Fibroblast of pulmonary artery (primary cell): ENCODE data around the gene CAMTA1.

Experiments
- DNase-seq: peaks from one replicate; pipeline ENCODE4 v3.0.0-alpha.2; 2010; ENCODE audit warnings: low read depth
- H3K4me3 ChIP-seq: replicated peaks from 2 replicates; pipeline ENCODE4 v1.5.1; 2011; ENCODE audit warnings: low read depth, mild to moderate bottlenecking, control low read depth, low read length, moderate library complexity
- TF ChIP-seq, protein P1 (sequence below): IDR thresholded peaks from 2 replicates; pipeline ENCODE4 v1.5.1; 2011; ENCODE audit warnings: mild to moderate bottlenecking, control low read depth, low read length, inconsistent platforms; ENCODE audit errors: missing control alignments

Gene CAMTA1

DNA sequence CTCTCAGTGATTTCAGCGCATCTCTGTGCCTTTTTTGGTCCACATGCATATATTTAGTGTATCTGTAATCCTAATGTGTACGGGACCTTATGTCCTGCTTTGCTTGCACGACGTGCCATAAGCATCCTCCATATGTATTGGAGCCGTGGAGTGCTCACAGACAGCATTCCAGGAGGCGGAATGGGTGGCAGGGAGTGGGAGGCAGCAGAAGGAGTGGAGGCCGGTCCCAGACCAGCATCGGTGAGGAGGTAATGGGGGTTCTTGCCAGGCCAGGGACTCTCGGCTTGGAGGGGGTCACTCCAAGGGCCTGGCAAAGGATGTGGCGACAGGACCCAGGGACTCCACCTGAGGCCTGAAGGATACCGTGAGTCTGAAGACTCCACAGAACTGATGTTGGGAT lies 185.0 kb downstream of the CAMTA1 start:
- TF ChIP-seq, protein P1, sequence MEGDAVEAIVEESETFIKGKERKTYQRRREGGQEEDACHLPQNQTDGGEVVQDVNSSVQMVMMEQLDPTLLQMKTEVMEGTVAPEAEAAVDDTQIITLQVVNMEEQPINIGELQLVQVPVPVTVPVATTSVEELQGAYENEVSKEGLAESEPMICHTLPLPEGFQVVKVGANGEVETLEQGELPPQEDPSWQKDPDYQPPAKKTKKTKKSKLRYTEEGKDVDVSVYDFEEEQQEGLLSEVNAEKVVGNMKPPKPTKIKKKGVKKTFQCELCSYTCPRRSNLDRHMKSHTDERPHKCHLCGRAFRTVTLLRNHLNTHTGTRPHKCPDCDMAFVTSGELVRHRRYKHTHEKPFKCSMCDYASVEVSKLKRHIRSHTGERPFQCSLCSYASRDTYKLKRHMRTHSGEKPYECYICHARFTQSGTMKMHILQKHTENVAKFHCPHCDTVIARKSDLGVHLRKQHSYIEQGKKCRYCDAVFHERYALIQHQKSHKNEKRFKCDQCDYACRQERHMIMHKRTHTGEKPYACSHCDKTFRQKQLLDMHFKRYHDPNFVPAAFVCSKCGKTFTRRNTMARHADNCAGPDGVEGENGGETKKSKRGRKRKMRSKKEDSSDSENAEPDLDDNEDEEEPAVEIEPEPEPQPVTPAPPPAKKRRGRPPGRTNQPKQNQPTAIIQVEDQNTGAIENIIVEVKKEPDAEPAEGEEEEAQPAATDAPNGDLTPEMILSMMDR, result no peak
- H3K4me3 ChIP-seq, result no peak overlapping the region
- DNase-seq, result no peak

DNA sequence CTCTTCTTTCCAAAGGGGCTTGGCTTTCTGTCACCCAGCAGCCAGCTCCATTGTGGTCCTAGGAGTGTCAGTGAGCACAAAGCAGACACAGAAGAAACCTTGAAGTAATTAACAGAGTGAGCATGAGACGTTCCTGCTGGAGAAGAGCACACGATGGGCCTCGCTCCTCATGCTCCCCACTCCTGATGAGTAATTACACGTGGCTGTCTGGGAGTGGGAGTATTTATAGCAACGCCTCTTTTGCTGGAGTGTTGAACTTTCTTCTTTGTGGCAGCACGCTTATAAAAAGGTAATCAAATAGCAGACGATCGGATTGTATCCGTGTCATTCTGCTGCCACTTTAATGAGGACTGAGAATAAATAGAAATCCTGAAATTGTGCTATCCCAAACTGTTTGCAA lies 185.8 kb downstream of the CAMTA1 start:
- no peak for DNase-seq
- H3K4me3 ChIP-seq, result no peak overlapping the region
- TF ChIP-seq, protein P1, result no peak

DNA sequence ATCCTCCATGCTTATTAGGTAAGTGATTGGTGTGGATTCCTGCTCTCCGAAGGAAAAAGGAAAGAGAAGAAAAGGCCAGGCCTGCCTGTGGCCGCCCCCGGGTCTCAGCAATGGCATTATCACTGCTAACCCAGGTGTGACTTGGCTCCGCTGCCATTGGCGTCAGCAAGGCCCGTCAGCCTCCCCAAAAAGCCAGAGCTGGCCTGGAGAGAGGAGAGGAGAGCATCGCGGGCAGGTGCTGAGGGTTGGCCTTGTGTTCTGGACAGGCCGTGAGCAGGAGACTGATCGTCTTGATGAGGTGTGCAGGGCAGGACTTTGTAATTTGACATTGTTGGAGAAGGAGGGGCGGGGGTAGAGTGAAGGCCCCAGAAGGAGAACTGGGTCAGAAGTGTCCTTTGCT lies 186.4 kb downstream of the CAMTA1 start:
- TF ChIP-seq, protein P1, result no peak
- H3K4me3 ChIP-seq, result no peak overlapping the region
- no peak for DNase-seq

DNA sequence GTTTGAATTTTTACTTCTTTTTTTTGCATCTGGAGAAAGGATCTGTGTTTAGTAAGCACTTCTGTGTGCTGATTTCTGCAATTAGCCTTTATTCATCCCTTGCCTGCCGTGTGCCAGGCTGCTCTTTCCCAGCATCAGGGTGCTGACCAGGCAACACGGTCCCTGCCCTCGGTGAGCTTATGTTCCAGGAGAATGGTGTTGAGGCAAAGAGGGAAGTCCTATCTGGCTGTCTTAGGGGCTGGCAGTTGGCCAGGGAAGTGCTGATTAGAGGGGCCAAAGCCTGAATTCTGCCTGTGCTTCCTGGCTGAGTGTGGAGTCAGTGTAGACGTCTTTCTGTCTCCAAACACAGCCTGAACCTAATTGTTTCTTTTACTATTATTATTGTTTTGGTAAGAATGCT lies 187.1 kb downstream of the CAMTA1 start:
- TF ChIP-seq, protein P1, result no peak
- no peak overlapping the region for H3K4me3 ChIP-seq
- DNase-seq, result no peak

DNA sequence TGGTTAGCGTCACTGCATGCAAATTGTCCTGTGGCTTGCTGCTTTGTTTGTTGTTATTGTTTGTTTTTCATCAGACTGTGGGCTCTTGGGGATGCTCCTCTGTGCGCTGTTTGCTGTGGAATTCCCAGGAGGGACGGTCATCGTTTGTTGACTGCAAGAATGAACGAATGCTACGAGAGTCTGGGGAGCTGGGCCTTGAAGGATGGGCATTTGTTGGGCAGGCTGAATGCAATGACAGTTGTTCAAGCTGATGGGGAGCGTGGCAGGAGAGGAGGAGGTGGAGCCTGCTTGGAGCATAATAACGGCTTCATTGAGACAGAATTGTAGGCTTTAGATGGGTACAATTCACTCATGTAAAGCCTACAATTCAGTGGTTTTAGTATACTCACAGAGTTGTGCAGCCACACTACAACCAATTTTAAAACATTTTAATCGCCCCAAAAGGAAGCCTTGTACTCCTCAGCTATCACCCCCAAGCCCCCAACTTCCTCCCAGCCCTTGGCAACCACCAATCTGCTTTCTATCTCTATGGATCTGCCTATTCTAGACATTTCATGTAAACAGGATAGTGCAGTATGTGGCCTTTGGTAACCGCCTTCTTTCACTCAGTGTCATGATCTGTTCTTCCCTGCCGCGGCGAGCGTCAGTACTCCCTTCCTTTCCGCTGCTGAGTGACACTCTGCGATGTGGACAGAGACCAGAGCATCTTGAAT lies 190.2 kb downstream of the CAMTA1 start:
- DNase-seq, result no peak
- TF ChIP-seq, protein P1, result no peak
- H3K4me3 ChIP-seq, result no peak overlapping the region

DNA sequence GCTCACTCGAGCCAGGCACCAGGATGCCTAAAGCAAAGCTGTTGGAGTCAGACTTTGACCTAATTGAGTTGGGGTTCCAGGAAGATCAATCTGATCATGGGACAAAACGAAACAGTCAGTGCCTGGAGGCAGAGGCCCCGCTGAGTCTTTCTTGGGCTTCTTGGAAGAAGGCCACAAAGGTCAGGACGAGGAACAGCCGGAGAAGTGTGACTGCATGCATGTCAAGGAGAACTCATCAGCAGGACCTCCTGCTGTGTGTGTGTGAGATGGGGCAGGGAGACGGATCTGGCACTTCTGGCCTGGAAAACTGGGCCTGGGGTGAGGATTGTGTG lies 190.8 kb downstream of the CAMTA1 start:
- no peak overlapping the region for H3K4me3 ChIP-seq
- DNase-seq, result no peak
- TF ChIP-seq, protein P1, result no peak

DNA sequence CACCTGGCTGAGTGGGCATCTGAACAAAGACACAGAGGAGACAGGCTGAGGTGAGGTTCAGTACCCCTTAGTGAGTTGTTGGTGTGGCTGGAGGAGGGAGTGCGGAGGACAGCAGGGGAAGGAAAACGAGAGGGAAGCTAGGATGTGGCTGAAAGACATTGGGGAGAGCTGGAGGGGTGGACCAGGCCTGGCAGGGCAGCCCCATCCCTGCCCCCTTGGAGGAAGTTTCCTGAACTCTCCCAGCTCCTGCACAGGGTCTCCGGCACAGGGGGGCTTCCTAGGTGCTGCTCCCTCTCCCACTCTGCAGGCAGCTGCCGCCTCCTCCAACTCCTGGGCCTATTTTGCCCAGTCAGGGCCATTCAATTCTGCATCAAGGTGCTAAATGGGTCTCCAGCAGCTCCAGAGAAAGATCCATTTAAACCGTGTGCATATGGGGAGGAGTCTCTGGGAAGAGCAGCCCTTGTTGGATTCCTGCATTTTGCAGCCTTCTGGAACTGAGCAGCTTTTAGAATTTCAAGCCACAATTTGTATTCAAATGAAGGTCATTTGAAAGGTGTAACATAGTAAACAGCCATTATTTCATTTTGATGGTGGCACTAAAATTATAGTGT lies 193.9 kb downstream of the CAMTA1 start:
- no peak for DNase-seq
- TF ChIP-seq, protein P1, result no peak

More for the DNA sequence above, 193.9 kb downstream of the CAMTA1 start:
- H3K4me3 ChIP-seq, result no peak overlapping the region
